NCI-H1417 treated with DMSO at 0.1 percent for 48 hours (cell line): ENCODE data around the gene NEU1.
"Not testable (repeated sequence)": the region's sequence is repeated elsewhere in the genome, so short reads cannot be mapped to it uniquely, and the experiment has no call there.

Source experiments
- DNase-seq: peaks from one replicate; lab custom pipeline; 2025; lab: John Stamatoyannopoulos, UW

Gene NEU1

DNA sequence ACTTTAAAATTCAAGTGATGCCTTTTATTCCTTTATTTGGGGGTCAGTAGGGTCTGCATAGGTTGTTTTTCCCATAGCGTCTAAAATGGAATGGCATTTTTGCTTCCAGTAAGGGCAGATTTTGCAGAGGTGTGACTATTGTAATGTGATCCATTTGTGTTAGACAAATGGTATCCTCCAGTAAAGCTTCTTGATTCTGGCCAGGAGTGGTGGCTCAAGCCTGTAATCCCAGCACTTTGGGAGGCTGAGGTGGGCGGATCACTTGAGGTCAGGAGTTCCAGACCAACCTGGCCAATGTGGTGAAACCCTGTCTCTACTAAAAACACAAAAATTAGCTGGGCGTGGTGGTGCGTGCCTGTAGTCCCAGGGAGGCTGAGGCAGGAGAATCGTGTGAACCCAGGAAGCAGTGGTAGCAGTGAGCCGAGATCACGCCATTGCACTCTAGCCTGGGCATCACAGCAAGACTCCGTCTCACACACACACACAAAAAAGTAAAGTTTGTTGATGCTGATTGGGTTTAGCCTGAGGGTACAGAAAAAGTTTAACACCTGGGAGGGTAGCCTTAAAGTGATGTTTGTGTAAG, 44.6 kb downstream of the NEU1 start:
- DNase-seq: not testable (repeated sequence)

DNA sequence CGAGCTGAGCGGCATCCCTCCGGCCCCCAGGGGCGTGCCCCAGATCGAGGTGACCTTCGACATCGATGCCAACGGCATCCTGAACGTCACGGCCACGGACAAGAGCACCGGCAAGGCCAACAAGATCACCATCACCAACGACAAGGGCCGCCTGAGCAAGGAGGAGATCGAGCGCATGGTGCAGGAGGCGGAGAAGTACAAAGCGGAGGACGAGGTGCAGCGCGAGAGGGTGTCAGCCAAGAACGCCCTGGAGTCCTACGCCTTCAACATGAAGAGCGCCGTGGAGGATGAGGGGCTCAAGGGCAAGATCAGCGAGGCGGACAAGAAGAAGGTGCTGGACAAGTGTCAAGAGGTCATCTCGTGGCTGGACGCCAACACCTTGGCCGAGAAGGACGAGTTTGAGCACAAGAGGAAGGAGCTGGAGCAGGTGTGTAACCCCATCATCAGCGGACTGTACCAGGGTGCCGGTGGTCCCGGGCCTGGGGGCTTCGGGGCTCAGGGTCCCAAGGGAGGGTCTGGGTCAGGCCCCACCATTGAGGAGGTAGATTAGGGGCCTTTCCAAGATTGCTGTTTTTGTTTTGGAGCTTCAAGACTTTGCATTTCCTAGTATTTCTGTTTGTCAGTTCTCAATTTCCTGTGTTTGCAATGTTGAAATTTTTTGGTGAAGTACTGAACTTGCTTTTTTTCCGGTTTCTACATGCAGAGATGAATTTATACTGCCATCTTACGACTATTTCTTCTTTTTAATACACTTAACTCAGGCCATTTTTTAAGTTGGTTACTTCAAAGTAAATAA, 45.3 kb downstream of the NEU1 start:
- DNase-seq: not testable (repeated sequence)

DNA sequence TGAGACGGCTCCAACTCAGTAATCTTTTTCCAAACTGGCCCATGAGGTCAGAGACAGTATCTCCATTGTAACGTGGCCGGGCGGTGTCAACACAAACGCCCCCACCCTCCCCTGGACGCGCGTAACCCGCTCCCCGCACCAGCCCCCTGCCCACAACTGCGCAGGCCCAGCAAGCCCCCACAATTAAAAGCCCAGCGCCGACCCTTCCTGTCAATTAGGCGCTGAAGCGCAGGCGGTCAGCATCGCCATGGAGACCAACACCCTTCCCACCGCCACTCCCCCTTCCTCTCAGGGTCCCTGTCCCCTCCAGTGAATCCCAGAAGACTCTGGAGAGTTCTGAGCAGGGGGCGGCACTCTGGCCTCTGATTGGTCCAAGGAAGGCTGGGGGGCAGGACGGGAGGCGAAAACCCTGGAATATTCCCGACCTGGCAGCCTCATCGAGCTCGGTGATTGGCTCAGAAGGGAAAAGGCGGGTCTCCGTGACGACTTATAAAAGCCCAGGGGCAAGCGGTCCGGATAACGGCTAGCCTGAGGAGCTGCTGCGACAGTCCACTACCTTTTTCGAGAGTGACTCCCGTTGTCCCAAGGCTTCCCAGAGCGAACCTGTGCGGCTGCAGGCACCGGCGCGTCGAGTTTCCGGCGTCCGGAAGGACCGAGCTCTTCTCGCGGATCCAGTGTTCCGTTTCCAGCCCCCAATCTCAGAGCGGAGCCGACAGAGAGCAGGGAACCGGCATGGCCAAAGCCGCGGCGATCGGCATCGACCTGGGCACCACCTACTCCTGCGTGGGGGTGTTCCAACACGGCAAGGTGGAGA, 47.4 kb downstream of the NEU1 start, which contains the start of the genes HSPA1A and HSPA1L:
Gene HSPA1A (plus strand): TSS at position 519 of the 814 bp plus-strand sequence. CDS start 214 bp downstream, at position 733.
Gene HSPA1L (minus strand): TSS at position 259 of the 814 bp plus-strand sequence. CDS start 3,311 bp downstream, outside the sequence.
- peak; percentile 89 for DNase-seq

DNA sequence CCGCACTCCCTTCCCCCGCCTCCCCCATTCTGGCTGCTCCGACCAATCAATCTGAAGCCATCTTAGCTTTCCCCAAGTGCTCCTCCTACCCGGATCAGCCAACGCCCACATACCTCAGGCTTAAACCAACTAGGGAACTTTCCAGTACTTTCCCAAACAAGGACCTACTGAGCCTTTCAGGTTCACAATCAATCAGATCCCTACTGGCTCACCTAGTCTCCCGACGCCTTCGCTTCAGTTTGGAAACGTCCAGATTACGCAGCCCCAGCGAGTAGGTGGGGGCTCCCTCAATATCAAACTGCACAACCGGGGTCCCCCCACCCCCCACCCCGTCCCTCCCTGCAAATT, 48.0 kb downstream of the NEU1 start:
- DNase-seq: peak; percentile 83

DNA sequence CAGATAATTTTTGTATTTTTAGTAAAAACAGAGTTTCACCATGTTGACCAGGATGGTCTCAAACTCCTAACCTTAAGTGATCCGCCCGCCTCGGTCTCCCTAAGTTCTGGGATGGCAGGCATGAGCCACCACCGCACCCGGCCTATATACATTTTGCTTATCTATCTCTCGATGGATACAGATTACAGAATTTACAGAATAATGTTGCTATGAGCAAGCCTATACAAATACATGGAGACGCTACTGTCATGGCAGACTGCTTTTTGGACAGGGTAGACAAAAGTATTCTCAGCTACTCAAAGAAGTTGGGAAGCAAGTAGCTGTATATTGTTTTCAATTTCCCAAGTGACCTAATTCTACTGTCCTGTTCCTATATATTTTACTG, 49.2 kb downstream of the NEU1 start:
- DNase-seq: no peak

DNA sequence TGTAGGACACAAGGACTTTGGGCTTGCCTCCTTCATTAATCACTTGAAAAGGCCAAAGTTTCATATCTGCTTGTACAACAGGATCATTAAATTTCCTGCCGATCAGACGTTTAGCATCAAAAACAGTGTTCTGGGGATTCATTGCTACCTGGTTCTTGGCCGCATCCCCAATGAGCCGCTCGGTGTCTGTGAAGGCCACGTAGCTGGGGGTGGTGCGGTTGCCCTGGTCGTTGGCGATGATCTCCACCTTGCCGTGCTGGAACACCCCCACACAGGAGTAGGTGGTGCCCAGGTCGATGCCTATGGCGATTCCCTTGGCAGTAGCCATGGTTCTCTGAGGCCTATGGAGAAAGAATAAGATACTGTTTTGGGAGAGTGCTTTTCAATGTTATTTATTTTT, 51.0 kb downstream of the NEU1 start:
- DNase-seq: no peak

DNA sequence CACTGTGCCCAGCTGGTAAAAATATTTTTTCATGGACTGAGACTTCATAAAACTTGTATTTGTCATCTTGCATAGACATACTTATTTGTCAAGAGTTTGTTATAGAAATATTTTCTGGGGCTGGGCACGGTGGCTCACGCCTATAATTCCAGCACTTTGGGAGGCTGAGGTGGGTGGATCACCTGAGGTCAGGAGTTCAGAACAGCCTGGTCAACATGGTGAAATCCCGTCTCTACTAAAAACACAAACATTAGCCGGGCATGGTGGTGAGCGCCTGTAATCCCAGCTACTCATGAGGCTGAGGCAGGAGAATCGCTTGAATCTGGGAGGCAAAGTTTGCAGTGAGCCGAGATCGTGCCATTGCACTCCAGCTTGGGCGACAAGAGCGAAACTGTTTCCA, 54.0 kb downstream of the NEU1 start:
- DNase-seq: not testable (repeated sequence)
